Omental fat pad (tissue), 4 donors: ENCODE measurements around the gene JCAD. TPM values are rescaled to one million over a fixed set of nuclear protein-coding genes. Genes with fewer than 3 reads are reported as not detected.
A peak's percentile ranks its signal among the peaks of the same experiment; 100 is the strongest.

Experiments used
- ATAC-seq: fragments of 150-250 bp; one replicate; pipeline ENCODE4 v1.9.1; 2016; ENCODE audit warnings: mild to moderate bottlenecking, moderate library complexity; ENCODE audit not compliant: low FRiP score
- DNase-seq: peaks from one replicate; pipeline ENCODE4 v3.0.0-alpha.2; 2019; ENCODE audit warnings: low spot score
- total RNA-seq, 4 donors: library from RNA; depleted of rRNA; stranded (reverse); fragments of >200 nt; gene quantifications; one replicate each; pipeline ENCODE4 v1.1.0, GENCODE V29; 2016
- TF ChIP-seq, protein P1 (sequence below), 3 donors: fragments of 450-650 bp; IDR thresholded peaks; one replicate each; pipeline ENCODE4 v1.5.1; 2016 to 2017; ENCODE audit warnings: antibody characterized with exemption in 3 of 3, mild to moderate bottlenecking in 3 of 3, moderate library complexity in 2 of 3

JCAD gene
- total RNA-seq, 4 donors from 2014 or later: 14.6 to 71.4 (median 19.7) TPM

DNA sequence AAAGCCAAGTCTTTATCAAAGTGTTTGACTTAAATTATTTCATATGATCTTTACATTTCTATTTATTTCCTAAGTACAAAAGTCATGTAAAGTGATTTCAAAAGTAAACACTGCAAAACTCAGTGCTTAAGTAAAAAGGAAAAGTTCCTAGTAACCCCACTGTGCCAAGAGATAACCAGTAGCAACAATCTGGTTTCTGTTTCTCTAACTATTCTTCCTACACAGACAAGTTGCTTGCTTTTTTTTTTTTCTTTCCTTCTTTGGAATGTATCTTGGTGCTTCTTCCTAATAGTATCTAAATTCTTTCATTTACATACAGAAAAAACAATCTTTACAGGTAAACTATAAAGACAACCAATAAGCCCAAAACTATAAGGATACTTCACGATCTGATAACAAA lies 3.1 kb downstream of the JCAD start:
- no peak for ATAC-seq
- no peak for DNase-seq
- TF ChIP-seq, protein P1, sequence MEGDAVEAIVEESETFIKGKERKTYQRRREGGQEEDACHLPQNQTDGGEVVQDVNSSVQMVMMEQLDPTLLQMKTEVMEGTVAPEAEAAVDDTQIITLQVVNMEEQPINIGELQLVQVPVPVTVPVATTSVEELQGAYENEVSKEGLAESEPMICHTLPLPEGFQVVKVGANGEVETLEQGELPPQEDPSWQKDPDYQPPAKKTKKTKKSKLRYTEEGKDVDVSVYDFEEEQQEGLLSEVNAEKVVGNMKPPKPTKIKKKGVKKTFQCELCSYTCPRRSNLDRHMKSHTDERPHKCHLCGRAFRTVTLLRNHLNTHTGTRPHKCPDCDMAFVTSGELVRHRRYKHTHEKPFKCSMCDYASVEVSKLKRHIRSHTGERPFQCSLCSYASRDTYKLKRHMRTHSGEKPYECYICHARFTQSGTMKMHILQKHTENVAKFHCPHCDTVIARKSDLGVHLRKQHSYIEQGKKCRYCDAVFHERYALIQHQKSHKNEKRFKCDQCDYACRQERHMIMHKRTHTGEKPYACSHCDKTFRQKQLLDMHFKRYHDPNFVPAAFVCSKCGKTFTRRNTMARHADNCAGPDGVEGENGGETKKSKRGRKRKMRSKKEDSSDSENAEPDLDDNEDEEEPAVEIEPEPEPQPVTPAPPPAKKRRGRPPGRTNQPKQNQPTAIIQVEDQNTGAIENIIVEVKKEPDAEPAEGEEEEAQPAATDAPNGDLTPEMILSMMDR (IDR thresholded peaks at IDR 0.05): no peak

DNA sequence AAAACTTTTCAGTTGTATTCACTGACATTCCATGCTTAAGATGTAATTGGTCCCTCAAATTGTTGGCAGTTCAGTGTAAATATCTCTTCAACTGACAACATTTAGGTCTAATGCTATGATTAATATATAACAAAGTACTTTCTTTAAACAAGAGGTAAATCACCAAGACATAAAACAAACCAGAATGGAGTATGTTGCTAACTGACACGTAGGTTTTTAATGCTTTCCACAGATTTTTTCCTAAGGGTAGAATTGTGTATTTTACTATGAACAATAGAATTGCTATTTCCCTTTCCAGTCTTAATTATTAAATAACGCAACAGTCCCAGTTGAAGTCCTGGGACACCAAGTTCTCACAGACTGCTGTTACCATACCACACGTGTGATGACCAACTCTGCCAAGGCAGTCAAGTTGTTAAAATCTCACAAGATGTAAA lies 4.1 kb downstream of the JCAD start:
- DNase-seq (no peak), ATAC-seq (no peak)
- TF ChIP-seq, protein P1 (IDR thresholded peaks at IDR 0.05): no peak

DNA sequence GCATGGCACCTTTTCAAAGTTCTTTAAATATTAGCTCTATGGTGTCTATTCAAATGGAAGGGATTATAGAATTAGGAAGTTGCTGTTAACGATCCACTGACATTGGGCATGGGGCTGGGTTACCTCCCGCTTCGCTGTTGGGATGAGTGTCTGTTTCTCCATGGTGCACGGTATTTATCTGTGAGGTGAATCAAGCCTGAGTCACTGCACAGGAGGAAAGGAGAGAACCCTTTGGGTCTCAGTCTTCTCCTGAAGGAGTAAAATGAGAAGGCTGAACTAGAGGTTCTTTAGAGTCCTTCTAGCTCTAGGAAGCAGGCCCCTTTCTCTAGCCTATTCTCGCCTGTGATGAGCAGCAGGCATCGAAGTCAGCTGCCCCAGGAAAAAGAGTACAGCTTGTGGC lies 7.3 kb downstream of the JCAD start:
- DNase-seq (no peak), ATAC-seq (no peak)
- TF ChIP-seq, protein P1 (IDR thresholded peaks at IDR 0.05): no peak

DNA sequence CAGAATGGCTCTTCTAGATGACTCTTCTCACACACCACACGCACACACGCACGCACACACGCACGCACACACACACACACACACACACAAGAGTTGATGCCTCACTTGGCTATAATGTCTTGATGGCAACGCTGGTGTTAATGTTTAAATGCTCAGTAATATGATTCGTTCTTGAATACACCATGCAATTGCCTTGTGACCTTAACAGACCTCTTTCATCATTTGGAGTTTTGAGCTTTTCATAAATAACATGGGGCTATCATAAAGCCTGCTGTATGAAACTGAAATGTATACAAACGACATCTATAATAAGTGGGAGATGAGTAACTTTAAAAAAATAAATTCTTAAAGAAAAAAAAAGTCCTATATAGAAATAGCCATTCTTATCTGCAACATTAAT lies 8.2 kb downstream of the JCAD start:
- ATAC-seq (no peak), DNase-seq (no peak)
- TF ChIP-seq, protein P1 (IDR thresholded peaks at IDR 0.05): no peak

DNA sequence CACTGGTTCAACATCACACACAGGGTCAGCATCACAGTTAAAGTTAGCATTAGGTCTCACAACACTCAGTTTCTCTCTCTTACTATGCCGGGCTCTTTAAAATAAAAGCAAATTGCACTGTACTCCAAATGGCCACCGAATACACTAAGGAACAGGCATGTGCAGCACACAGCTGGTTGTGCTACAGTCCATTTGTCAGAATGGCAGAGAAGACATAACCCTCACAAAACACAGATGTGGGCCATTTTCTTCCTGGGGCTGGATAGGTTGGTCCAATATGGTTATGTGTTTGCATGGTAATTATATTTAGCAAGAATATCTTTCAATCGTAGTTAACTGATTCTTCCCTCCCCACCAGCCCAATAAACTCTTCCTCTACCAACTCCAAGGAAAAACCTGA lies 9.0 kb downstream of the JCAD start:
- no peak for DNase-seq
- ATAC-seq: no peak
- TF ChIP-seq, protein P1 (IDR thresholded peaks at IDR 0.05): no peak

DNA sequence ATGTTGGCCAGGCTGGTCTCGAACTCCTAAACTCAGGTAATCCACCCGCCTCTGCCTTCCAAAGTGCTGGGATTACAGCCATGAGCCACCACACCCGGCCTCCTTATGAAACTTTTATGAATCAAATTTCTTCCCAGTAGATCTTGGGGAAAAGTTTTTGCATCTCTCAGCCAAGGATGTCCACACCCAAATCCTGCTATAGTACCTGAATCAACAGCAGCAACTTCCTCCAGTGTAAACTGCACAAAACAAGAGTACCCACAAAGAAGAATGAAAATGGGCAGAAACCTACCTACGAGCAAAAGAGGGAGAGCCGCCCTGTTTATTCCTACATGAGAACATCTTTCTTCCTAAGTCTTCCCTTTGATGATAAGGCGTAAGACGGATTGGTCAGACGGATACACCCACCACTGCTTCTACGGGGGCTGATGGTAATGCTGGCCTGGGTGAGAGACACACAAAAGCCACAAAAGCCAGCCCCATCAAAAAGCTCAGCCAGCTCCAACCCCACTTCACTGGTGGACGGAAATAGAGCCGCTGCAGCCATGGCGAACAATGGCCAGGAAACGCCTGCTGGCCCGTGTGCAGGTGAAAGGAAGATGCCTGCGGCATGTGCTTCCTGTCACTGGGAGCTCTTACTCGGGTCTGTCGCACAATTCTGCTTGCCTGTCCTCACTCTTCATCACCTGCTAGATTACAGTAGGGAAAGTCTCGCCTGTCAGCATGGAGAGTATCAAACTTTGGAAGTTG lies 10.4 kb downstream of the JCAD start:
- ATAC-seq (peak; percentile 37), DNase-seq (no peak)
- TF ChIP-seq, protein P1 (IDR thresholded peaks at IDR 0.05): no peak

DNA sequence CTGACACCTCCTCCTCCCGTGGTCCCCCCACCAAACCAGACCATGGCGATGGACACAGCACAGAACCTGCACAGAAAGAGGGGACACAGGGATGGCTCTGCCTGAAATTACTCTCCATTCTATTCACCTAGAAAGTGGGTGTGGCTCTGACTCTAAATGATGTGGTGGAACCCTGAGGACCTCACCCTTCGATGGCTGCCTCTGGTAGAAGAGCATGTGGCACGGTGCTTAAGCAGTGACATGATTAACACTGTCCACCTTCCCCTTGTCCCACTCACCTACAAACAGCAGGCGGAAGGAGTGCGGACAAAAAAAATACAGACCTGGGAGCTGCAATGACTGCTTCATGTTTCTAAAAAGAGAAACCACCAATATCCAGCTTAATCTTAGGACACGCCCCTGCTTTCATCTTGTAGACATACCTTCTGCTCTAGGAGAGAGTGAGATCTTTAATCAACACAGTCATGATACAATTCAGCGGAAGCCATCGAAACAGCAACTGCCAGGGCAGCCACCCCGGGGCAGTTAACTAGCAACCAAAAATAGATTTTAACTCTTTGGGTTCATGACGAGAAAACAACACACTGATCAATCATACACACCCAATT lies 11.4 kb downstream of the JCAD start:
- TF ChIP-seq, protein P1 (IDR thresholded peaks at IDR 0.05): no peak
- no peak for ATAC-seq

More for the DNA sequence above, 11.4 kb downstream of the JCAD start:
- DNase-seq: no peak
